Effector memory CD4-positive, alpha-beta T cell (primary cell): ENCODE results near the gene ACBD4.

Experiments used
- DNase-seq, 3 donors: peaks; one replicate each; pipeline ENCODE4 v3.0.0-alpha.2; 2020
- H3K27ac ChIP-seq: 2 replicates; pipeline ENCODE4 v1.7.0; 2013; ENCODE audit warnings: mild to moderate bottlenecking, low read length, moderate library complexity; ENCODE audit not compliant: insufficient read depth, poor library complexity, severe bottlenecking
- H3K27me3 ChIP-seq: replicated peaks from 2 replicates; pipeline ENCODE4 v1.7.0; 2013; ENCODE audit warnings: mild to moderate bottlenecking, low read length; ENCODE audit not compliant: insufficient read depth, control insufficient read depth, poor library complexity, severe bottlenecking
- H3K36me3 ChIP-seq: 2 replicates; pipeline ENCODE4 v1.7.0; 2013; ENCODE audit warnings: mild to moderate bottlenecking, low read length, moderate library complexity; ENCODE audit not compliant: control insufficient read depth, insufficient read depth
- H3K4me1 ChIP-seq: 2 replicates; pipeline ENCODE4 v1.7.0; 2013; ENCODE audit warnings: low read length, mild to moderate bottlenecking; ENCODE audit not compliant: control insufficient read depth, insufficient read depth, poor library complexity, severe bottlenecking
- H3K4me3 ChIP-seq: 2 replicates; pipeline ENCODE4 v1.7.0; 2013; ENCODE audit warnings: low read length, low read depth, mild to moderate bottlenecking; ENCODE audit not compliant: insufficient read depth, poor library complexity, severe bottlenecking
- H3K9me3 ChIP-seq: 2 replicates; pipeline ENCODE4 v1.7.0; 2013; ENCODE audit warnings: mild to moderate bottlenecking, low read length, moderate library complexity; ENCODE audit not compliant: control insufficient read depth

The ACBD4 gene

DNA sequence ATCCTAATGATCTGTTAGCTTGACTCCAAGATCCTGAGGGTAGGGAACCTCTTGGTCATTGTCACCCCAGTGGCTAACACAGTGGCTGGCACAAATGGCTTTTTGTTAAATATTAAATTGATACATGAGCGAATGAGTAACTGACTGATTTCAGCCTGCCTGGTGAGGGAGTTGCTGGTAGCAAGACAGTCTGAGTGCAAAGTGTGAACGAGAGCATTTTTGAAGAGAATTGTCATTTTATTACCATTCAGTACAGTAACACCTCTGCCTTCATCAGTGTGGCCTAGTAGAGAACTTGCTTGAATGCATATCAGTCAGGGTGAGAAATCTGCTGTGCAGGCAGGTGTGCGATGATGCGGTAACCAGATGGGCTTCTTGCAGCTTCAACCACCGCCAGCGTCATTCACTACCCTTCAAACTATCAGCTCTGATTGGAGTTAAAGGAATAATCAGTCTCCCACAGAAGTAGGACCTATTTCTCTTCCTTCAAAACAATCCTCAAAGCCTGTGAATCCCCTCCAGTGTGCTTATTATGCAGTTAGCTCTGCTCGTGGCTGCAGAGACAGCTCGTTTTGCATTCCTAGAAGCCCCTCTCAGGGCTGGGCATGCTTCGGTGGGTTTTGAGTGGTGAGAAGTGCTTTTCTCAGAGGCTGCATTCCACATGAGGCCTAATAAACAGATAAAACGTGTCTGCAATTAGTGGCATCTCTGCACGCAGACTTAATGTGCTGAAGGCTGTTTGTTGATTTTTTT, 55.2 kb downstream of the ACBD4 start:
- no peak for DNase-seq

More for the DNA sequence above, 55.2 kb downstream of the ACBD4 start:
- Histone ChIP-seq H3K27me3 (no peaks in the 10 kb centered on the region), H3K4me1 (no peaks in the 10 kb centered on the region), H3K36me3 (no peaks in the 10 kb centered on the region), H3K9me3 (no peaks in the 10 kb centered on the region), H3K4me3 (no peak overlapping the region), H3K27ac (no peak overlapping the region)
